K562 (cell line): ENCODE results near the gene PDCD11. TPM values are rescaled to one million over a fixed set of nuclear protein-coding genes. Genes with fewer than 3 reads are reported as not detected.

Experiments
- ATAC-seq: fragments of 200-7000 bp; cut with Tn5 transposase; 3 replicates; pipeline ENCODE4 v1.9.1; 2020; ENCODE audit warnings: moderate library complexity
- BruUV-seq: library from RNA; stranded (reverse); fragments of 400-500 nt; replicated peaks from 2 replicates; lab custom pipeline; 2021; lab: Mats Ljungman, UMichigan
- CTCF ChIA-PET: fragments of 300-600 bp; formaldehyde crosslinking; extraction: SDS; loops from one replicate; lab custom pipeline; 2021; ENCODE audit warnings: low intra/inter-chr PET ratio; lab: Yijun Ruan, JAX
- POLR2A ChIA-PET: fragments of 300-600, 350-650 bp; sonication (Branson Sonifier 250); formaldehyde crosslinking; extraction: SDS; loops from one replicate; lab custom pipeline; 2021; ENCODE audit warnings: antibody characterized with exemption, inconsistent platforms; lab: Yijun Ruan, JAX
- DNase-seq, 4 experiments: peaks; one replicate each; pipeline versions ENCODE4 v3.0.0 to v3.0.0-alpha.2; 2011 to 2018; ENCODE audit warnings: low spot score in 3 of 4, mixed read lengths in 3 of 4; ENCODE audit errors: extremely low read depth in 1 of 4
- FAIRE-seq: peaks from 2 replicates; lab custom pipeline; 2011; peaks lifted over from hg19 to GRCh38; lab: Jason Lieb, UNC
- H2AFZ ChIP-seq: 2 replicates; pipeline ENCODE4 v1.6.0; 2011; ENCODE audit warnings: low read depth, low read length, control low read depth, inconsistent platforms
- H3K27ac ChIP-seq: fragments of 200-600 bp; 3 replicates; pipeline ENCODE4 v1.8.0; 2011; ENCODE audit warnings: low read depth, mild to moderate bottlenecking, control low read depth, inconsistent platforms, low read length, moderate library complexity, mixed read lengths; ENCODE audit errors: extremely low read depth
- H3K27me3 ChIP-seq, 2 experiments: fragments of 300-600 bp in 1 of 2; 2 replicates in 1 of 2; 3 replicates in 1 of 2; pipeline versions ENCODE4 v1.6.0 to v1.8.0; 2011; ENCODE audit warnings: inconsistent platforms in 2 of 2, low read length in 2 of 2, mild to moderate bottlenecking in 1 of 2, mixed read lengths in 1 of 2, moderate library complexity in 1 of 2; ENCODE audit not compliant: control insufficient read depth in 2 of 2, insufficient read depth in 2 of 2
- H3K36me3 ChIP-seq: fragments of 300-600 bp; 3 replicates; pipeline ENCODE4 v1.8.0; 2011; ENCODE audit warnings: mild to moderate bottlenecking, low read length, inconsistent platforms; ENCODE audit not compliant: control insufficient read depth, insufficient read depth
- H3K4me1 ChIP-seq, 2 experiments: fragments of 200-600 bp in 1 of 2; replicated peaks in 1 of 2; 2 replicates in 1 of 2; 3 replicates in 1 of 2; pipeline versions ENCODE4 v1.5.1 to v1.8.0; 2011; ENCODE audit warnings: inconsistent platforms in 2 of 2, low read length in 2 of 2, mild to moderate bottlenecking in 1 of 2, mixed read lengths in 1 of 2, moderate library complexity in 1 of 2; ENCODE audit not compliant: control insufficient read depth in 2 of 2, insufficient read depth in 2 of 2
- H3K4me2 ChIP-seq: 2 replicates; pipeline ENCODE4 v1.6.1; 2011; ENCODE audit warnings: low read length, control low read depth, inconsistent platforms, mixed read lengths; ENCODE audit not compliant: insufficient read depth
- H3K4me3 ChIP-seq: fragments of 200-600 bp; sonication (generic), shearing (Covaris generic); 2 replicates; pipeline ENCODE4 v1.5.1; 2016; ENCODE audit warnings: control low read depth, inconsistent platforms
- H3K79me2 ChIP-seq: fragments of 200-600 bp; 3 replicates; pipeline ENCODE4 v1.8.0; 2011; ENCODE audit warnings: low read length, inconsistent platforms; ENCODE audit not compliant: control insufficient read depth, insufficient read depth
- H3K9ac ChIP-seq, 2 experiments: 2 replicates each; pipeline versions ENCODE4 v1.6.0 to v1.6.1; 2011; ENCODE audit warnings: low read depth in 2 of 2, low read length in 2 of 2, control low read depth in 1 of 2, inconsistent platforms in 1 of 2, mild to moderate bottlenecking in 1 of 2, mixed read lengths in 1 of 2; ENCODE audit not compliant: insufficient read depth in 1 of 2
- H3K9me1 ChIP-seq: one replicate; pipeline ENCODE4 v1.6.0; 2011; ENCODE audit warnings: inconsistent platforms, mild to moderate bottlenecking, low read length, moderate library complexity; ENCODE audit not compliant: control insufficient read depth, insufficient read depth
- H3K9me3 ChIP-seq: replicated peaks from 2 replicates; pipeline ENCODE4 v1.5.1; 2011; ENCODE audit warnings: low read depth, low read length, inconsistent platforms; ENCODE audit not compliant: control insufficient read depth, insufficient read depth
- H4K20me1 ChIP-seq: replicated peaks from 2 replicates; pipeline ENCODE4 v1.6.1; 2011; ENCODE audit warnings: low read length, inconsistent platforms, mixed read lengths; ENCODE audit not compliant: control insufficient read depth, insufficient read depth
- CHD1 ChIP-seq: fragments of 200-600 bp; sonication (generic); IDR thresholded peaks from one replicate; pipeline ENCODE4 v1.6.1; 2012; ENCODE audit warnings: mild to moderate bottlenecking, moderate library complexity, low read length, inconsistent platforms
- CREB1 ChIP-seq, 2 experiments: sonication (generic) in 1 of 2; formaldehyde crosslinking in 1 of 2; IDR thresholded peaks; 2 replicates each; pipeline versions ENCODE4 v1.6.1 to v1.8.0; 2012 to 2022; ENCODE audit warnings: inconsistent platforms in 1 of 2, mild to moderate bottlenecking in 1 of 2, missing genetic modification reagents in 1 of 2, moderate library complexity in 1 of 2
- E2F8 ChIP-seq: fragments of 450-650 bp; IDR thresholded peaks from 2 replicates; pipeline ENCODE4 v1.7.1; 2018; ENCODE audit warnings: mild to moderate bottlenecking, low read depth; ENCODE audit not compliant: partially characterized antibody
- FOSL1 ChIP-seq: fragments of 200-800 bp; sonication (Bioruptor generic); conservative IDR thresholded peaks from 2 replicates; pipeline ENCODE4 v1.6.1; 2016; ENCODE audit warnings: missing genetic modification characterization, missing compliant biosample characterization
- FOXK2 ChIP-seq, 2 experiments: fragments of 450-650 bp; IDR thresholded peaks in 1 of 2; conservative IDR thresholded peaks in 1 of 2; 2 replicates each; pipeline ENCODE4 v1.6.1; 2016; ENCODE audit warnings: low read depth in 2 of 2, mild to moderate bottlenecking in 1 of 2
- FOXP1 ChIP-seq: sonication (generic); formaldehyde crosslinking; IDR thresholded peaks from 2 replicates; pipeline ENCODE4 v1.8.0; 2022; ENCODE audit warnings: mild to moderate bottlenecking, missing genetic modification reagents
- GABPA ChIP-seq: fragments of 200-800 bp; sonication (Bioruptor generic); conservative IDR thresholded peaks from 2 replicates; pipeline ENCODE4 v1.6.1; 2016; ENCODE audit warnings: low read depth, missing genetic modification characterization, missing compliant biosample characterization
- MBD1 ChIP-seq: fragments of 250-450 bp; sonication (Bioruptor Pico); IDR thresholded peaks from 2 replicates; pipeline ENCODE4 v1.8.0; 2022; ENCODE audit warnings: inconsistent platforms
- PML ChIP-seq: IDR thresholded peaks from 2 replicates; pipeline ENCODE4 v1.6.1; 2012; ENCODE audit warnings: low read length, inconsistent platforms
- POLR2AphosphoS5 ChIP-seq: IDR thresholded peaks from 2 replicates; pipeline ENCODE4 v1.6.1; 2011; ENCODE audit warnings: mild to moderate bottlenecking, low read depth, low read length, moderate library complexity; ENCODE audit not compliant: control insufficient read depth, insufficient read depth
- RUNX1 ChIP-seq: sonication (generic); IDR thresholded peaks from 2 replicates; pipeline ENCODE4 v1.6.1; 2016; ENCODE audit warnings: antibody characterized with exemption, low read depth
- SAP30 ChIP-seq: fragments of 200-600 bp; sonication (generic); IDR thresholded peaks from 2 replicates; pipeline ENCODE4 v1.6.1; 2012; ENCODE audit warnings: borderline replicate concordance, low read depth, mild to moderate bottlenecking, moderate library complexity, low read length, control low read depth, inconsistent platforms; ENCODE audit not compliant: insufficient read depth, poor library complexity, severe bottlenecking
- TRIM24 ChIP-seq, 2 experiments: fragments of 450-650 bp; IDR thresholded peaks; 2 replicates each; pipeline ENCODE4 v1.6.1; 2016
- ZBED1 ChIP-seq: IDR thresholded peaks from 2 replicates; pipeline ENCODE4 v1.6.1; 2014
- ZNF133 ChIP-seq: fragments of 250-450 bp; sonication (Bioruptor Pico); IDR thresholded peaks from 2 replicates; pipeline ENCODE4 v1.4.0; 2020; ENCODE audit warnings: mild to moderate bottlenecking
- WGBS: fragments of 100-300 bp; shearing (Covaris generic); methylation state at CpG from one replicate; pipeline ENCODE4 v1.1.6; 2016; ENCODE audit warnings: low coverage, mixed read lengths; ENCODE audit not compliant: insufficient coverage; ENCODE audit errors: missing lambda C conversion rate; 5-methylcytosine and 5-hydroxymethylcytosine counted together
- in situ Hi-C: fragments of 300-500 bp; cut with MboI; formaldehyde crosslinking; loops from 4 replicates; pipeline ENCODE4 v1.15.0; 2018; ENCODE audit warnings: inconsistent platforms, mixed read lengths
- intact Hi-C: fragments of 100-400 bp; cut with micrococcal nuclease; formaldehyde crosslinking; loops from 2 replicates; pipeline ENCODE4 v1.14.2; 2022
- polyA plus RNA-seq, 8 experiments: library from polyadenylated mRNA; depleted of rRNA in 4 of 8; stranded (reverse) in 5 of 8; unstranded in 3 of 8; fragments of >200 nt; fragmentation: Nextera tagmentation in 2 of 8; fragmentation: Illumina TruSeq in 1 of 8; extraction: Ambion mirVana in 2 of 8; extraction: Trizol in 1 of 8; gene quantifications; 2 replicates each; pipeline versions ENCODE4 v1.2.1 to v1.2.3, GENCODE V29; 2011 to 2014; ENCODE audit warnings: inconsistent platforms in 1 of 8, missing spikeins in 1 of 8
- total RNA-seq, 7 experiments: library from RNA; depleted of rRNA in 6 of 7; stranded (reverse); fragments of >200 nt in 6 of 7; fragmentation: Illumina TruSeq in 2 of 7; extraction: Trizol in 2 of 7; gene quantifications; 2 replicates each; pipeline versions ENCODE4 v1.2.1 to v1.2.3, GENCODE V29; 2011 to 2021; ENCODE audit warnings: low replicate concordance in 1 of 7

PDCD11 gene
- total and polyA plus RNA-seq, 9 of the 15 experiments (the other 6 are each of a cell fraction or from before 2014, with no cell fraction given): 14.8 to 73.8 (median 50.0) TPM

GRCh38 chr10:103367379-103367781, 29.0 kb upstream of the PDCD11 start (continued):
- TF ChIP-seq MBD1 (CRISPR knock-in tag) (peak; percentile 58; the same call in 1 of the 2 replicates), RUNX1 (no peak), TRIM24 (IDR thresholded peaks at IDR 0.05) (peak in 1 of 2 experiments; percentile 22; a peak in 1 of 4 replicates), ZBED1 (no peak), ZNF133 (no peak)

- intact Hi-C loops: loop anchor here (1.0 kb wide), 1 partner anchor 27 kb away; no protein-coding TSS in a partner anchor
- no TSS peak for BruUV-seq
- CTCF ChIA-PET: interaction anchor here (0.6 to 0.7 kb wide), 2 partner anchors 214 to 230 kb away, joined by 3 to 4 read pairs; no protein-coding TSS in a partner anchor
- TF ChIP-seq SAP30 (peak; percentile 81), POLR2AphosphoS5 (peak; percentile 88; the same call in 1 of the 2 replicates), FOXP1 (CRISPR knock-in tag) (peak; percentile 61; the same call in 1 of the 2 replicates), GABPA (tag) (peak; percentile 50), FOXK2 (conservative IDR thresholded peaks at IDR 0.05 in 1 of 2, IDR thresholded peaks at IDR 0.05 in 1 of 2; ENCODE audit: low read depth in 2 of 2) (peak; percentile 54 to 64; a peak in 3 of 4 replicates), FOSL1 (tag) (peak; percentile 41), E2F8 (peak; percentile 65), CHD1 (peak; percentile 93), PML (peak; percentile 67), CREB1 (IDR thresholded peaks at IDR 0.05) (peak; percentile 42), CREB1 (CRISPR knock-in tag; IDR thresholded peaks at IDR 0.05) (peak; percentile 16; the same call in 1 of the 2 replicates)
Observed at GRCh38 chr10:103367782-103368518, 28.5 kb upstream of the PDCD11 start, which contains the start of gene TAF5. TSS of gene TAF5 (plus strand) at chr10:103367976. CDS start at chr10:103367990, 14 bp downstream.

More at GRCh38 chr10:103367782-103368518, 28.5 kb upstream of the PDCD11 start, which contains the start of gene TAF5:
- POLR2A ChIA-PET: interaction anchor here (0.6 to 1.3 kb wide), 4 partner anchors 9 to 28 kb away, joined by 3 to 6 read pairs (median 4); partner anchors contain the start of genes ATP5MK and PDCD11
- DNase-seq (peak; percentile 79 to 94 (median 84)), ATAC-seq (peak; percentile 87), FAIRE-seq (peak; percentile 99)
- H3K4me2 ChIP-seq: peak within 1 kb of the TSS; percentile 88
- H3K27me3 ChIP-seq: no peaks in the 10 kb centered on the region
- H3K9ac ChIP-seq: peak within 1 kb of the TSS; percentile 83 to 97
- no peaks in the 10 kb centered on the region for H3K9me1 ChIP-seq
- in situ Hi-C loops: no loop called here
- H3K4me1 ChIP-seq: peaks cover 0 to 9% of the 10 kb centered on the region in 2 experiments; a peak in 3 of 5 replicates
- peak within 1 kb of the TSS; percentile 93 for H3K4me3 ChIP-seq
- peaks cover 2% of the 10 kb centered on the region; the same call in 1 of the 3 replicates for H3K36me3 ChIP-seq
- peak within 1 kb of the TSS; percentile 81 for H3K27ac ChIP-seq
- H3K9me3 ChIP-seq: no peaks in the 10 kb centered on the region
- no peaks in the 10 kb centered on the region for H4K20me1 ChIP-seq
- H3K79me2 ChIP-seq: peaks cover 31% of the 10 kb centered on the region
- H2AFZ ChIP-seq: peak within 1 kb of the TSS; percentile 90
- WGBS: under 1% methylated on average over 51 of the region's 81 CpGs
